ENCODE measurements around the gene PPP1R10. TPM values are rescaled to one million over a fixed set of nuclear protein-coding genes. Genes with fewer than 3 reads are reported as not detected.

The PPP1R10 gene
- total RNA-seq, 1 experiment from 2014 or later: 15.9 TPM

DNA sequence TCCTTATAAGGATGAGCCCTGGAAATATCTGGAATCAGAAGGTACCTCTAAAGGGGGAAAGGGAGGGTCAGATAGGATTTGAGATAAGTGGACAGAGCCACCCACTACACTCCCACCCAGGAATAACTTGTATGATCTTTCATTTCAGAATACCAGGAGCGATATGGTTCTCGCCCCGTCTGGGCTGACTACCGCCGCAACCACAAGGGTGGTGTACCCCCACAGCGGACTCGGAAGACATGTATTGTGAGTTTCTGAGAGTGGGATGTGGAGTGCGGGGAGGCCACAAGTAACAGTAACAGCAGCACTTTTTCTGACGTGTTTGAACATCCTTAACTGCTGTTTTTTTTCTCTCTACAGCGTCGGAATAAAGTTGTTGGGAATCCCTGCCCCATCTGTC is 2.5 kb upstream of the PPP1R10 start:
- no peak for DNase-seq (ENCODE audit: low spot score)

DNA sequence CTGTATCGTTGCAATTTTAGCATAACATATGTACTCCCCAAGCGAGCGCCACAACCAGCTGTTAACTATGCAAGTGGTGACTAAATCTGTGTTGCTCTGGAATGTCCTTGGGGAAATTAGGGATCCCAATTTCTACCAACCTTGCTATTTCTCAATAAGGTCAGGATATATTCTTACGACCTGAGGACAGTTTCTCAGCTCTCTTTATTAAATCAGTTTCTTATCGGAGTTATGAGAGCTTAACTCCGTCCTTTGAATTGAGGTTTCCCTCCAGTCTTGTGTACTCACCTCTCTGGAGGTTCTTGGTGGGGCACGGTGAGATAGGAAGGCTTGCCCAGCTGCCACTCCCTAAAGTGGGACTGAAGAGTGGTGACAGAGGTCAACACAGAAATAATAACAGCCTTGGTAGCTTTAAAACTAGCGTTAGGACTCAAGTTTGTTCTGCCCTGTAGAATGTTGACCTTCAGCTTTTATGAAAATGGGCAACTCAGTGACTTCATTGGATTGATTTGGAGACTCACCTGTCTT is 1.3 kb upstream of the PPP1R10 start:
- DNase-seq (ENCODE audit: low spot score): no peak

DNA sequence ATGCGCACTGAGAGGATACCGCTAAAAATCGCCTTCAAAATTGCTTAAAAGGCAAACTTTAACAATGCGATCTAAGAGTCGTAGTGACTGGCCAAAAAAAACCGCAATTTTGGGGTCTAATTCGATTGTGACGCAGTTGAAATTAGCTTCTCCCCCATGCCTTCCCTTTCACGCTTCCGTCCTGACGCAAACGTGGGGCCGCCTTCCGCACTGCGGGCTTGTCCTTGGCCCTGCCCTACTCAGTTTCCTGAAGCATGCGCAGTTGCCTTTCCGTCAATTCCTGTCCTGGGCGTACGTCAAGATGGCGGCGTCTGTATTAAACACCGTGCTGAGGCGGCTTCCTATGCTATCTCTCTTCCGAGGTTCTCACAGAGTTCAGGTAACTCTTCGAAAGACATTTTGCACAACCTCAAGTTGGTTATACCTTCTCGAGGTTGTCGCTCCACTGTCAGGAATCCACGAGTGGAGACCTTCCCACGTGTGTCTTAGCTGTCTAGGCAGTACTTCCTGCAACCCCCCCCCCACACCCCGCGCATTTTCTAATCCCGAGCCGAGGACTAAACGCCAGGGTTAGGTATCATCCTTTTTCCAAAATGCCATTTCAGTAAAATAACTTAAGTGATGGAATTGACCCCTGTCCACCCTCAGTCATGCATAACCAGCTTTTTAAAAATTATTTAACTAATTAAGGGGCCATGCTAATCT is 674 bp upstream of the PPP1R10 start, which contains the start of gene MRPS18B:
Gene MRPS18B (plus strand): TSS at position 276 of the 705 bp plus-strand sequence. CDS start 26 bp downstream, at position 302.
- DNase-seq (ENCODE audit: low spot score): peak; percentile 98

DNA sequence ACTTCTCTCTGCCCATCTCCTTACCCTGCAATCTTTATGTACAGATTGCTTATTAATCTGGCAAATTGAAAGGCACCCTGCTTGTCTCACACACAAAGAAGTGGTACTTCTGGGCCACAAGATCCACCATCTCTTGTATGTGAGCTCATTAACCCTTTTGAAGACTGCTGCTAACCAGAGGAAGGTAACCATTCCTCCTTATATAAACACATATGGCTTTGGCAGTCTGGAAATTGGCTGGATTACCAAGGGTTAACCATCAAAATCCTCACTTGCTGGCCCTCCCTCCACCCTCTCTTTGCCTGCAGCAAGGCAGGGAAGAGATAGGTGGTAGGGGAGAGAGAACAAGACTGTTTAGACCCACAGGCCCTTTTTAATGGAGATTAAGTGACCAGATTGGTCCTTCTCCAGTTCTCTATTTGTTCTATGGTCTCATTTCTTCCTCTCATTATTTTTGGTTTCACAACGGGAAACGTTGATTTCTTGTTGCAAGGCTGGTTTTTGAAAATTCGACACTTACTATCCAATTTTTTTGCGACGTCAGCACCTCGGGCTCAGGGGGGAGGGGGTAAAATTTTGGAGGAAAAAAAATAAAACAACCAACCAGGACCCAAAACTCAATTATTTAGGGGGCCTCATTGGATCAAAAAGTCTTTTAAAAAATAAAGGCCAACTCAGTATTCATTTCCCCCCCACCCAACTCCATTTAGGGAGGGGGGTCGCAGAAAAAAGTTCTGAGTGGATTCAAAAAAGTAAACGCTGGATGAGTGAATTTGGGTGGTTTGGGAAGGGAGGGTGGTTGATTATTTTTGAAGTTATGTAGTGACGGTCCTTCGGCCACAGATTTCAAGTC is 859 bp downstream of the PPP1R10 start:
- peak; percentile 54 for DNase-seq (ENCODE audit: low spot score)

DNA sequence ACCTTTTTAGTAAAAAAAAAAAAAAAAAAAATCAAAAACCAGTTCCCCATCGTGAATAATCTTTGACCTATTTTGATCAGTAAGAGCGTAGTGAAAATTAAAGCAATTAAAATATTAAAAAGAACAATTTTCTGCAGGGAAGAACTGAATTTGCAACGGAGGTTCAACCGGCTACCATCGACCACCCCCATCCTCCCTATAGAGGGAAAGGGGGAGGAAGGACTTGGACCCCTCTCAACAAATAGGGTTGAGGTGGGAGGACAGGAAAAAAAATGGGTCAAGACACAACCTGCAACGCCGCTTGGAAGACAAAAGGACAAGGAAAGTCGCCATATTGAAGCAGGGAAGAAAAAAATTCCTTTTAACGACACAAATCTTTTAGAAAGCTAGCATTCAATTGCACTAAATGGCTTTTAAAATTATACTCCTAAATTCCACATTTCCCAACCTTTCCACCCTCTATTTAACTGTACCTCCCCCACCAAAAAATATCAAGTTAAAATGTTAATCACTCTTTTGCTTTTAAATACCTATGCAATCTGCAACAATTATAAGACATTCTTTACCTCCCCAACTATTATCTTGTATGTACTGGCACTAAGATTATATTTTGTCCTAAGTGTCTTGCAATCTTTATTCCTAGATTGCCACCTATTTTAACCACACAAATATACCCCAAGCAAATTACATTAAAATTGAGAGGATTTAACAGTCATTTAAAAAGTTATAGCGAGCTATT is 1.7 kb downstream of the PPP1R10 start:
- peak; percentile 85 for DNase-seq (ENCODE audit: low spot score)

DNA sequence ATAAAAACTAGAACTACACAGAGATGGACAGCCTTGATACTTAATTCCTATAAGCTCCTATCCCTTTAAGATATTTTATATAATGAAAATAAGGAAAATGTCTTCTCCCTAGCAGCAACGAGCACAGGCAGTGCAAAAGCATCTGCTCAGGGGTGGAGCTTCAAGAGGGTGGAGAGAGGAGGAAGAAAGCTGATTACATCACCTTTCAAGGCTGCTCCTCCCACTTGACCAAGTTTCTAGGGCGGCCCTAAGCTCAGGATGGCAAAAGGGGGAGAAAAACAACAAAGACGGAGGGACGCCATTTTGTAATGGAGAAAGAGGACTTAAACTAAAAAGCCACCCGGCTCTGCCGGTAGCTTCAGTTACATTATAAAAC is 2.2 kb downstream of the PPP1R10 start:
- DNase-seq (ENCODE audit: low spot score): peak; percentile 98

DNA sequence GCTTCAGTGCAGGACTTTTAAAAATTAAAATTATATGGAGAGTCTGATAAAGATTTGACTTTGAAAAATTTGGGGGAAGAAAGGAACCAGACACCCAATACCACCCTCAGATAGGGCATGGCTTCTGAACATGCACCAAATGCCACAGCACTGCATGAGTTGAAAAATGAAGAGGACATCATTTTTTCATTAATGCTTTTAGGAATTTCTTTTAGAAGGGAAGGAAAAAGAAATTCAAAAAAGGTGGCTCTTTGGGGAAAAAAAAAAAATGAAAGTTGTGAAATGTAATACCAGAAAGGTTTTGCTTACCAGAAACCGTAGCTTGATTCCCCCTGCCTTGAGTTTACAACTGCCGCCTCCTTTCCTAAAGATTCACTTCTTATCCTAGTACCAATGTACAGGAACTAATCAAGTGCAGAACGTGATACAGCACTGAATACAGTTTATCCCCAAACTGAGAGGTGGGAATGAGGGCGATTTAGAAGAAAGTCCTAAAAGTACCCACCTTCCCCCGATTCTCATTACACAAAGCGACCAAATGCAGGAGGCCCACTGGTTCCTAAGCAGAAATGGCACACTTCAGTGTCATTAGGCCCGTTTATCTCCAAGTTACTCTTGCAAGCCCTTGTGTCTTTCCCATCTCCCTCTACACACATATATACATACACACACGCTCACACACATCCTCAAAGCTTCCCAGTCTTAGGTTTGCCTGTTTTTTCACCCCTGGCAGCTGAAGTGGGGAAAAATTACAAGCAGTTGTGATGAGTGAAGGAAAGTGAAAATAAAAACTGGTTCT is 2.8 kb downstream of the PPP1R10 start:
- DNase-seq (ENCODE audit: low spot score): no peak

DNA sequence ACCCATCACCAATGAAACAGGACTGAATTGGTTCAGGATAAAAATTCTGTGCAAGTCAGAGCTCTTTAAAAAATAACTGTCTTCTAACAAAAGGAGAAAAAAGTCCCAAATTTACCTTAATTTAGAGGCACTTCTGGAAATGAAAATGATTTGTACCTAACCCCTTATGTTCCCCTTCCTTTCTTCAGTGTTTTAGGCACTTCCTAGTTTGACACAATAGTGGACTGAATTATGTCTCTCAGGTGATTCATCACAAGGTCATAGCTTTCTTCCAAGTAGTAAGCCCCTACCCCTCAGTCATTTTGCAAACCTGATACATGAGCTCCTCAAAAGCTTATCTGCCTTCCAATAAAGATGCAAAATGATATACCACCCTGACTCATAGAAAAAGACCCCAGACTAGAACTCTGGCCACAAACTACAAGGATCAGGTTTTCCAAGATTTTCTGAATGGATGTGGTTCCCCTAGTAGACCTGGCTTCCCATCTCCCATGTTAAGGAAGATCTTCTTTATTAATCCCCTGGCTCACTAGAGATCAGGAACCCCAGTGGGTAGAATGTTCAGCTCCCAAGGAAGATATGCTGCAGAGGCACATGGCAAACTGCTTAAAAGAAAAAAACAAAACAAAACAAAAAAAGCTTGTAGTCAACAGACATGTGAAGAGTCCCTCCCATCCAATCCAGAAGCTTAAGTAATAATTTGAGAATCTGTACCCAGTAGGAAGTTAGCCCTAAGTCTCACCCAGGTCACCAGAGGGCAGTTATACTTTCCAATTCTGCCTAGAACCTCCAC is 3.6 kb downstream of the PPP1R10 start:
- DNase-seq (ENCODE audit: low spot score): no peak

DNA sequence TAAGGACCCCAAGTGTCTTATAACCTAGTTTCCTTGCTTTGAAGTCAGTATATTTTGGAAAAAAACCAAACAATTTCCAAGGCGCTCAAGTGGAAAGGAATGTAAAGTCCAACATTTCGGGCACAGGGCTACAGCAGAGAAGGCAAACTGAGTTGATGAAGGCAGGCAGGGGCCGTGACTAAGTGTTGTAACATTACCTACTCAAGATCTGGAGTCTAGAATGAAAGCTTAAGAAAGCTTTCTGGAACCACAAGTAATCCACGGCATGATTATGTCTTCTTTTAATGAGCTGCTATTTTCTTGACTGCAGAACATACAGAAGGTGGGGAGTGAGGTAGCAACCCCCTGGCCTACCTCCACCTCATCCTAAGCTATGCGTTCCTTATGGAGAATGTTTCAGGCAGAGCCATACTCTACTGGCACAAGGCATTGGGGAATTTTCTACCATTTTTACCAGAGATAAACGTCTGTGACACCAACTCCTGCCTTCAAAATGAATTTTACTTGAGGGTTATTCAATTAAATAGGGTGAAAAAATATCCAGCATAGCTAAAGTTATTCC is 4.3 kb downstream of the PPP1R10 start:
- no peak for DNase-seq (ENCODE audit: low spot score)

DNA sequence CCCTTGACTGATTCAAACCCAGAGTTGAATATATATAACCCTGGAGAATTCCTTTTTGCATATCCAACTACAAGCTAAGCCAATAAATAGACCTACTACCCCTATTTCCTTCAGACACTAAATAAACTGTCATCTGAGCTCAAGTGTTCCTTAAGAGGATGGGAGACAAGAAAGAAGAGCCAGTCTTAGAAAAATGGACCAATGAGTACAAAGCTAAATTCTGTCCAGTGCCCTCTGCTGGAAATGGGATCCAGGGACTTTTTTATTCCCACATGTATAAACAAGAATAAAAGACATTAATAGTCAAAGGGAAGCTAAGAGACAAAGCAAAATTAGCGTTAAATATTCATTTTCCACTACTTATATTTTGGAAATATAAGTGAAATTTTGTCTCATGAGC is 4.8 kb downstream of the PPP1R10 start:
- DNase-seq (ENCODE audit: low spot score): no peak

DNA sequence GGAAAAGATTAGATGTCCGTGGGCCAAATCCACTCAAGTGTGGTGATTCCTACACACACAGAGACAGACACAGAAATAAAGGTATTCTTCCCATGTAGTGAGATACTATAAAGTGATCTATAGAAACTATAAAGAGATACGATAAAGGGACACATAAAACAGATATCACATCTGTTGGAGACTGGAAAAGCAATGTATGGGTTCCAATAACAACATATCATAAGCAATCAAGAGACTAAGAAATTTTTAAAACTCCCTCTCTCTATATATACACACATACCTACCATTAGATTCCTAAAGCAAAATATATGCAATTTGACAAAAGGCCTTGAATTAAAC is 5.2 kb downstream of the PPP1R10 start:
- DNase-seq (ENCODE audit: low spot score): no peak

DNA sequence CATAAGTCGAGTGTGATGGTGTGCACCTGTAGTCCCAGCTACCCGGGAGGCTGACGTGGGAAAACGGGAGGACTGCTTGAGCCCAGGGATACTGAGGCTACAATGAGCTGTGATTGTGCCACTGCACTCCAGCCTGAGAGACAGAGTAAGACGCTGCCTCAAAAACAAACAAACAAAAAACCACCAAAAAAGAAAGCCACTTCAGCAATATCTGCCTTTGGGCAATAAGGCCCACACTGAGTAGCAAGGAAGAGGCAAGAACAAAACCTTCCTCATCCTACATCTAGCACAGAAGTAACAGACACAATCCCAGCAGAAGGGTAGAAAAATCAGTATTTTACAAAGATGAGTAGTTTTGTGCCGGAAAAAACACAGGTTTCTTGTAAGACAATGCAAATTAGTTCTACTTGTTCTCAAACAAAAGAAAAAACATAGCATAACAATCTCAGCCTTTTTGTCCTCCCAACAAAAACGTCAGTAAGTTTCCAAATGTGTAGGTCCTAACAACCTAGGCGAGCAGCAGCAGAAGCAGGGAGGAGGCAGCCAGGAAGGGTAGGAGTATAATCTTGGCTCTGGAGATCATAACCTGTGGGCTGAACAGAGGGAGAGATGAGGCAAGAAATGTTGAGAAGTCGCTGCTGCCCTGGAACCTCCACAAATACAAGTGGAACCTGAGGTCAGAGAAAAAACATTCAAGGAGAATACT is 5.7 kb downstream of the PPP1R10 start:
- DNase-seq (ENCODE audit: low spot score): no peak

DNA sequence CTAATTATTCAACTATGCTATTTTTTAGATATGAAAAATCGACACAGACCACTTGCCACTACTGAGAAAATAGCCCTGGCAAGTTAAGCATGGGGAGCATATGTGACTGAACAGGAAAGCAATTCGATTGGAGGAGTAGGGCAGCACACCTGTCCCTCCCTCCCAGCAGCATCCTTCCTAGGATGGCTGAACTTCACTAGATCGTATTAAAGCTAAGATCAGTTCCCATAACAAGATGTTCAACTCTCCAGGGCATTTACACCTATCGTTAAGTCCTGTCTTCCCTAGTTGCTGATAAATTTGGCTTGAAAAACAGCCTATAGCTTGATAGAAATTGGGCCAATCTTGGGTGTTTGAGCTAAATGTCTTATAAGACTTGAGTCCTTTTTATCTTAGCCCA is 7.0 kb downstream of the PPP1R10 start:
- no peak for DNase-seq (ENCODE audit: low spot score)

DNA sequence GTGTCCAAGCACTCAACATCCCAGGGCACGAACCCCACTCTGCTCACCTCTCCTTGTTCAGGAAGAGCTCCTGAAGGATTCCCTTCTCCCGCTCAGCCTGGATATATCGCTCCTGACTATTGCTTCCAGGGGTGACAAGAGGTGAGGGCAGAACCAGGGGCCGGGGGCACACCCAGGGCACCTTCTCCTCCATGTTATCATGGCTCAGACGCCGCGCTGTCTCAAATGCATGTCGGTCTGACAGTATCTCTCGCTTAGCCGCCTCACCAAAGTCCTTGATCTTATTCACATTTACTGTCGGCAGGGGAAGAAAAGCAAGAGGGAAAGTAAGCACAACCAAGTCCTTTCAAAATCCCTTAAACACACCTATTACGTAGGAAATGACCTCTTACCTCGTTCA is 13.1 kb downstream of the PPP1R10 start:
- DNase-seq (ENCODE audit: low spot score): no peak

DNA sequence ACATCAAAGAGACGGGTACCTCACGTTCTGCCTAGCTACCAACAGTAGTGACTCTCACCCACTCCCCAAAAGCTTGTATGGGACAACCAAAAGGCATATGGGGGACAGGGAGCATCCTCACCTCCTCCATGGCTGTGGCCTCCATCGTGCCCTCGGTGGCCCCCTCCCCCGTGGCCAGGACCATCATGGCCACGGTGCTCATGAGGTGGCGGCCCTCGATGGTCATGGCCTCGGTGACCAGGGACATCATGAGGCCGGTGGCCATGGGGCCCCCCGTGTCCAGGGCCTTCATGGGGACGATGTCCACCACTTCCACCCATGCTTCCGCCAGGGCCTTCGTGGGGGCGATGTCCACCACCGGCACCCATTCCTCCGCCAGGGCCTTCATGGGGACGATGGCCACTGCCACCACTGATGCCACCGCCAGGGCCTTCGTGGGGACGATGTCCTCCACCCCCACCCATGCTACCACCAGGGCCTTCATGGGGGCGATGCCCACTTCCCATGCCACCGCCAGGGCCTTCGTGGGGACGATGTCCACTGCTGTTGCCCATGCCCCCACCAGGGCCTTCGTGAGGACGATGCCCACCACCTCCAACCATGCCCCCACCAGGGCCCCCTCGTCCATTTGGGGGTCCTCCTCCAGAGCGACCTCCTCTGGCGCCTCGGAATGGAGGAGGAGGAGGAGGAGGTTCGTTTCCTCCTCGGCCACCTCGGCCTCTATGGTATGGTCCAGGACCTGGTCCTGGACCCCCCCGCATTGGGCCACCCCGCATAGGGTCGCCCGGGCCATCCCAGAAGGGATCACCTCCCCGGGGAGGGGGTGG is 15.0 kb downstream of the PPP1R10 start:
- no peak for DNase-seq (ENCODE audit: low spot score)

DNA sequence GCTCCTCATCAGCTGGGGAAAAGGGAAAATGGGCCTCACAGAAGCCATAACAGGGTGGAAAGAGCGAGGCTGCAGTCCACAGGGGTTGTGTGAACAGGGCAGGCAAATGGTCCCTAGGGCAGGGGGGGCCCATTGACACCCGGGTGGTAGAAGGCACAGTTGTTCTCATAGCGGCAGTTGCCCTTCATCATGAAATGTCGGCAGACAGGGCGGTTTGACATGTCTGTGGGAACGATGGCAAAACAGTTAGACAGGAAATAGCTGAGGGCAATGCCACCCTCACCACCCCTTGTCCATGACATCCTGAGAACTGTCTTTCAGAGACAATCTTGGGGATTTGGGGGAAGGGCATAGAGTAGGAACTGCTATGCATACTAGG is 15.6 kb downstream of the PPP1R10 start:
- no peak for DNase-seq (ENCODE audit: low spot score)

DNA sequence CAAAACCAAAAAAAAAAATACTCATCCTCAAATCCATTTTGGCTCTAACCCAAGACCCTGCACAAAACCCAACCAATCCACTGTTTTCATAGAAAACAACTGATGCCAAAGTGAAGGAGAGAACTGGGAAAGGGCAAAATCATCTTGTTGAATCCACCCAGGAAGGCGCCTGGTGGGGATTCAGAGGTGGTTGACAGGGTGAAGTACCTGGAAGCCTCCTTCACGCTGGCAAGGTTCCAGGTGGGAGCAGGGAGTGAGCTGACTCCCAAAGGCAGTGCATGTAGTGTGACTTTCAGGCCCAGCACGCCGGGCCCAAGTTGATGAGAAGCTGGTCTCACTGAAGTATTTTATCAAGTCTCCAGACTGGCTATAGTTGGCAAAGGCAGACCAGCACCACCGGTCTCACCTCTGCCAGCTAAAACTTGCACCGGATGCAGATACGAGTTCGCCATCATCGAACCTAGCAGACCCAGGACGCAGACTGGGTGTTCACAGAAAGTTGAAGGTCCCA is 16.5 kb downstream of the PPP1R10 start:
- no peak for DNase-seq (ENCODE audit: low spot score)

DNA sequence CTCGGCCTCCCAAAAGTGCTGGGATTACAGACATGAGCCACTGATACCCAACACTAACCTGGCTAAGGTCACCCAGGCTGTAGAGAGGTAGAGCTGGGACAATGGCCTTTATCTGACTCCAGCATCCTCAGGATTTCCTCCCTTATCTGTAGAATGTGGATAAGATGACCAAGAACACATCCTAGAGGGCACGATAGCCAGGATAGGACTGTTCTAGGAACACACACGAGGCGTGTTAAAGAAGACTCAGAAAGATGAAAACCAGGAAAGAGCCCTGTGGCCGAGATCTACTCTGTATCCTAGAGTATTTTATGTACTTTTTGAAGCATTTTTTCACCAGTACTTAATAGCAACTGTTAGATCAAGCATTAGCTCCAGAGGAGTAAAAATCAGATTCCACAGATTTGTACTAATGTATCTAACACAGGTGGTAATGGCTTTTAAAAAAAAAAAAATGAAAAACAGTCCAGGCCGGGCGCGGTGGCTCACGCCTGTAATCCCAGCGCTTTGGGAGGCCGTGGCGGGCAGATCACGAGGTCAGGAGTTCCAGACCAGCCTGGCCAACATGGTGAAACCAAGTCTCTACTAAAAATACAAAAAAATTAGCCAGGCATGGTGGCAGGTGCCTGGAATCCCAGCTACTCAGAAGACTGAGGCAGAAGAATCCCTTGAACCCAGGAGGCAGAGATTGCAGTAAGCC is 17.3 kb downstream of the PPP1R10 start:
- DNase-seq (ENCODE audit: low spot score): no peak
